HepG2 (cell line): ENCODE measurements around the gene FANCE. TPM values are rescaled to one million over a fixed set of nuclear protein-coding genes. Genes with fewer than 3 reads are reported as not detected.

ENCODE experiments used
- ATF7-NPFF ChIP-seq: sonication (generic); formaldehyde crosslinking; IDR thresholded peaks from 2 replicates; pipeline ENCODE4 v1.8.1; 2023; ENCODE audit warnings: mild to moderate bottlenecking, low read depth, missing genetic modification reagents, moderate library complexity
- FOXA1 ChIP-seq, 2 experiments: fragments of 450-650 bp in 1 of 2; sonication (generic) in 1 of 2; formaldehyde crosslinking in 1 of 2; IDR thresholded peaks; 2 replicates each; pipeline versions ENCODE4 v1.4.0 to v1.6.1; 2016 to 2020; ENCODE audit warnings: missing genetic modification reagents in 1 of 2
- GTF3A ChIP-seq: sonication (generic); formaldehyde crosslinking; conservative IDR thresholded peaks from 2 replicates; pipeline ENCODE4 v1.4.0; 2020; ENCODE audit warnings: mild to moderate bottlenecking, missing genetic modification reagents
- HDAC1 ChIP-seq: sonication (generic); formaldehyde crosslinking; IDR thresholded peaks from 2 replicates; pipeline ENCODE4 v1.5.1; 2020; ENCODE audit warnings: mild to moderate bottlenecking, missing genetic modification reagents
- HNRNPH1 ChIP-seq: fragments of 200-400 bp; formaldehyde crosslinking; optimal IDR thresholded peaks from 2 replicates; pipeline ENCODE3; 2017; ENCODE audit warnings: mild to moderate bottlenecking, low read depth, low read length
- KDM6A ChIP-seq: IDR thresholded peaks from 2 replicates; pipeline ENCODE4 v1.6.1; 2016; ENCODE audit warnings: low read depth
- KLF11 ChIP-seq: IDR thresholded peaks from 2 replicates; pipeline ENCODE4 v1.6.1; 2016; ENCODE audit warnings: missing compliant biosample characterization
- MAF1 ChIP-seq: sonication (generic); formaldehyde crosslinking; IDR thresholded peaks from 2 replicates; pipeline ENCODE4 v1.5.0; 2020; ENCODE audit warnings: missing genetic modification reagents, borderline replicate concordance
- MAFG ChIP-seq: sonication (generic); formaldehyde crosslinking; IDR thresholded peaks from 2 replicates; pipeline ENCODE4 v1.5.1; 2020; ENCODE audit warnings: mild to moderate bottlenecking, missing genetic modification reagents
- PAWR ChIP-seq: sonication (generic); formaldehyde crosslinking; IDR thresholded peaks from 2 replicates; pipeline ENCODE4 v1.4.0; 2020; ENCODE audit warnings: missing genetic modification reagents, mild to moderate bottlenecking, borderline replicate concordance
- ZNF337 ChIP-seq: sonication (generic); formaldehyde crosslinking; IDR thresholded peaks from 2 replicates; pipeline ENCODE4 v1.5.1; 2020; ENCODE audit warnings: missing genetic modification reagents, low read depth, mild to moderate bottlenecking, borderline replicate concordance
- ZNF841 ChIP-seq: sonication (generic); formaldehyde crosslinking; IDR thresholded peaks from 2 replicates; pipeline ENCODE4 v1.8.1; 2023; ENCODE audit warnings: missing genetic modification reagents, borderline replicate concordance
- polyA plus RNA-seq, 8 experiments: library from polyadenylated mRNA; depleted of rRNA in 3 of 8; stranded (reverse) in 7 of 8; unstranded in 1 of 8; fragments of >200 nt; fragmentation: Illumina TruSeq in 4 of 8; extraction: Trizol in 4 of 8; gene quantifications; 2 replicates each; pipeline versions ENCODE4 v1.2.1 to v1.2.3, GENCODE V29; 2011 to 2016; ENCODE audit warnings: low read depth in 4 of 8, missing spikeins in 1 of 8, mixed read lengths in 1 of 8; ENCODE audit not compliant: insufficient read depth in 1 of 8
- total RNA-seq, 5 experiments: library from RNA; depleted of rRNA; stranded (reverse); fragments of >200 nt; fragmentation: Illumina TruSeq; extraction: Trizol; gene quantifications; 2 replicates each; pipeline ENCODE4 v1.2.3, GENCODE V29; 2016; ENCODE audit warnings: low read depth in 1 of 5
- TF ChIP-seq, protein P1 (sequence below): sonication (generic); formaldehyde crosslinking; IDR thresholded peaks from 2 replicates; pipeline ENCODE4 v1.8.0; 2022; ENCODE audit warnings: mild to moderate bottlenecking, missing genetic modification reagents, moderate library complexity
- TF ChIP-seq, protein P2 (sequence below): sonication (generic); formaldehyde crosslinking; IDR thresholded peaks from 2 replicates; pipeline ENCODE4 v1.4.0; 2020; ENCODE audit warnings: low read depth, missing genetic modification reagents
- TF ChIP-seq, protein P3 (sequence below): IDR thresholded peaks from 2 replicates; pipeline ENCODE4 v1.6.1; 2016; ENCODE audit warnings: missing genetic modification reagents, missing compliant biosample characterization
- TF ChIP-seq, protein P4 (sequence below): sonication (generic); formaldehyde crosslinking; IDR thresholded peaks from 2 replicates; pipeline ENCODE4 v1.4.0; 2020; ENCODE audit warnings: missing genetic modification reagents, borderline replicate concordance
- TF ChIP-seq, protein P5 (sequence below): fragments of 450-650 bp; IDR thresholded peaks from 2 replicates; pipeline ENCODE4 v1.6.1; 2016
- TF ChIP-seq, protein P6 (sequence below): sonication (generic); formaldehyde crosslinking; conservative IDR thresholded peaks from 2 replicates; pipeline ENCODE4 v1.4.0; 2020; ENCODE audit warnings: missing genetic modification reagents

The FANCE gene
- total and polyA plus RNA-seq, 2 of the 13 experiments (the other 11 are each of a cell fraction or from before 2014, with no cell fraction given) = 7.1 to 11.2 TPM

DNA sequence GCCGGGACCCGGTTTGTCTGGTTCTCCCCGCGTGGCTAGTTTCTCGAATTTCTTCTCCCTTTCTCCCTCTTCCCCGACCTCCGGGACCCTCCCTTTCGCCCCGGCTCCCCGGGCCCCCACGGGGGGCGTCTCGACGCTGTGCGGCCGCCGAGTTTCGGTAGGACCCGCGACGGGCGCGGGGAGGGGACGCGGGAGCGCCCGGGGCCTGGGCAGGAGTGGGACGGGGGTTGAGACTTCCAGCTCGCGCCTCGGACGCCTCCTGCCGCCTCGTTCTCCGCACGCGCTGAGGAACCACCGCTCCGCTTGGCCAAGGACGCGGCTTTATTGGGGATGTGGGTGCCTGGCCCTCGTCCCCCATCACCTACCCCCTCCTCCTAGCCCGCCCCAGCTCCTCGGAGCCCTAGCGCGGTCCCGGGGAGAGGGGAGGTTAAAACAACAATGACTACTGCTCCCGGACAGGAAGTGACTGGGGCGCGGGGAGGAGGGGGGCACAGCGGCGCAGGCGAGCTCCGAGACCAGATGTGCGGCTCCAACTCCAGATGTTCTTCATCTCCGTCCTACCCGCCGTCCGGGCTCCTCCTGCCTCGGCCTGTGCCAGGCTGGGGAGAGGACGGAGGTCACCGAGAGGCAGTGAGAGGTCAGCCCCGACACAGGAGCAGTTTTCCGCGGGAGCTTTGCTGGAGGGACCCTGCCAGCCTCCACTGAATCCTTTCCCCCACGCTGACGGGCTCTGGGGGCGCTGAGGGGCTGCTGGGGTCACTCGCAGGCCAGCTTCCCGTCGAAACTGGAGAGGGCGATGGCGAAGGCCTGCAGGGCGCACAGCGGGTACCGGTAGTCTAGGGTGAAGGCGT, 45.7 kb downstream of the FANCE start (continued):
- TF ChIP-seq ZNF841 (CRISPR knock-in tag) = no peak
- no peak for TF ChIP-seq KDM6A (CRISPR knock-in tag)
- no peak for TF ChIP-seq HDAC1 (CRISPR knock-in tag)
- TF ChIP-seq FOXA1 (IDR thresholded peaks at IDR 0.05) = no peak
- TF ChIP-seq FOXA1 (CRISPR knock-in tag; IDR thresholded peaks at IDR 0.05) = 0 out of 2 replicates have a peak, but pooled peaks have one; percentile 8
- TF ChIP-seq, protein P1, sequence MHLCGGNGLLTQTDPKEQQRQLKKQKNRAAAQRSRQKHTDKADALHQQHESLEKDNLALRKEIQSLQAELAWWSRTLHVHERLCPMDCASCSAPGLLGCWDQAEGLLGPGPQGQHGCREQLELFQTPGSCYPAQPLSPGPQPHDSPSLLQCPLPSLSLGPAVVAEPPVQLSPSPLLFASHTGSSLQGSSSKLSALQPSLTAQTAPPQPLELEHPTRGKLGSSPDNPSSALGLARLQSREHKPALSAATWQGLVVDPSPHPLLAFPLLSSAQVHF = peak; percentile 95
- no peak for TF ChIP-seq HNRNPH1
- TF ChIP-seq MAF1 (CRISPR knock-in tag) = 0 out of 2 replicates have a peak, but pooled peaks have one; percentile 31
- 0 out of 2 replicates have a peak, but pooled peaks have one; percentile 35 for TF ChIP-seq KLF11 (CRISPR knock-in tag)
- peak; percentile 82 for TF ChIP-seq ATF7-NPFF (CRISPR knock-in tag)
- TF ChIP-seq PAWR = no peak
- TF ChIP-seq, protein P2, sequence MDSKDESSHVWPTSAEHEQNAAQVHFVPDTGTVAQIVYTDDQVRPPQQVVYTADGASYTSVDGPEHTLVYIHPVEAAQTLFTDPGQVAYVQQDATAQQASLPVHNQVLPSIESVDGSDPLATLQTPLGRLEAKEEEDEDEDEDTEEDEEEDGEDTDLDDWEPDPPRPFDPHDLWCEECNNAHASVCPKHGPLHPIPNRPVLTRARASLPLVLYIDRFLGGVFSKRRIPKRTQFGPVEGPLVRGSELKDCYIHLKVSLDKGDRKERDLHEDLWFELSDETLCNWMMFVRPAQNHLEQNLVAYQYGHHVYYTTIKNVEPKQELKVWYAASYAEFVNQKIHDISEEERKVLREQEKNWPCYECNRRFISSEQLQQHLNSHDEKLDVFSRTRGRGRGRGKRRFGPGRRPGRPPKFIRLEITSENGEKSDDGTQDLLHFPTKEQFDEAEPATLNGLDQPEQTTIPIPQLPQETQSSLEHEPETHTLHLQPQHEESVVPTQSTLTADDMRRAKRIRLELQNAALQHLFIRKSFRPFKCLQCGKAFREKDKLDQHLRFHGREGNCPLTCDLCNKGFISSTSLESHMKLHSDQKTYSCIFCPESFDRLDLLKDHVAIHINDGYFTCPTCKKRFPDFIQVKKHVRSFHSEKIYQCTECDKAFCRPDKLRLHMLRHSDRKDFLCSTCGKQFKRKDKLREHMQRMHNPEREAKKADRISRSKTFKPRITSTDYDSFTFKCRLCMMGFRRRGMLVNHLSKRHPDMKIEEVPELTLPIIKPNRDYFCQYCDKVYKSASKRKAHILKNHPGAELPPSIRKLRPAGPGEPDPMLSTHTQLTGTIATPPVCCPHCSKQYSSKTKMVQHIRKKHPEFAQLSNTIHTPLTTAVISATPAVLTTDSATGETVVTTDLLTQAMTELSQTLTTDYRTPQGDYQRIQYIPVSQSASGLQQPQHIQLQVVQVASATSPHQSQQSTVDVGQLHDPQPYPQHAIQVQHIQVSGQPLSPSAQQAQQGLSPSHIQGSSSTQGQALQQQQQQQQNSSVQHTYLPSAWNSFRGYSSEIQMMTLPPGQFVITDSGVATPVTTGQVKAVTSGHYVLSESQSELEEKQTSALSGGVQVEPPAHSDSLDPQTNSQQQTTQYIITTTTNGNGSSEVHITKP (CRISPR knock-in tag) = 0 out of 2 replicates have a peak, but pooled peaks have one; percentile 53
- no peak for TF ChIP-seq MAFG
- TF ChIP-seq, protein P3, sequence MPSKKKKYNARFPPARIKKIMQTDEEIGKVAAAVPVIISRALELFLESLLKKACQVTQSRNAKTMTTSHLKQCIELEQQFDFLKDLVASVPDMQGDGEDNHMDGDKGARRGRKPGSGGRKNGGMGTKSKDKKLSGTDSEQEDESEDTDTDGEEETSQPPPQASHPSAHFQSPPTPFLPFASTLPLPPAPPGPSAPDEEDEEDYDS (CRISPR knock-in tag) = peak; percentile 24; the same call in 1 of the 2 replicates
- TF ChIP-seq, protein P4, sequence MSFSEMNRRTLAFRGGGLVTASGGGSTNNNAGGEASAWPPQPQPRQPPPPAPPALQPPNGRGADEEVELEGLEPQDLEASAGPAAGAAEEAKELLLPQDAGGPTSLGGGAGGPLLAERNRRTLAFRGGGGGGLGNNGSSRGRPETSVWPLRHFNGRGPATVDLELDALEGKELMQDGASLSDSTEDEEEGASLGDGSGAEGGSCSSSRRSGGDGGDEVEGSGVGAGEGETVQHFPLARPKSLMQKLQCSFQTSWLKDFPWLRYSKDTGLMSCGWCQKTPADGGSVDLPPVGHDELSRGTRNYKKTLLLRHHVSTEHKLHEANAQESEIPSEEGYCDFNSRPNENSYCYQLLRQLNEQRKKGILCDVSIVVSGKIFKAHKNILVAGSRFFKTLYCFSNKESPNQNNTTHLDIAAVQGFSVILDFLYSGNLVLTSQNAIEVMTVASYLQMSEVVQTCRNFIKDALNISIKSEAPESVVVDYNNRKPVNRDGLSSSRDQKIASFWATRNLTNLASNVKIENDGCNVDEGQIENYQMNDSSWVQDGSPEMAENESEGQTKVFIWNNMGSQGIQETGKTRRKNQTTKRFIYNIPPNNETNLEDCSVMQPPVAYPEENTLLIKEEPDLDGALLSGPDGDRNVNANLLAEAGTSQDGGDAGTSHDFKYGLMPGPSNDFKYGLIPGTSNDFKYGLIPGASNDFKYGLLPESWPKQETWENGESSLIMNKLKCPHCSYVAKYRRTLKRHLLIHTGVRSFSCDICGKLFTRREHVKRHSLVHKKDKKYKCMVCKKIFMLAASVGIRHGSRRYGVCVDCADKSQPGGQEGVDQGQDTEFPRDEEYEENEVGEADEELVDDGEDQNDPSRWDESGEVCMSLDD (CRISPR knock-in tag) = peak; percentile 82; the same call in 1 of the 2 replicates
- no peak for TF ChIP-seq ZNF337 (CRISPR knock-in tag)
- TF ChIP-seq, protein P5, sequence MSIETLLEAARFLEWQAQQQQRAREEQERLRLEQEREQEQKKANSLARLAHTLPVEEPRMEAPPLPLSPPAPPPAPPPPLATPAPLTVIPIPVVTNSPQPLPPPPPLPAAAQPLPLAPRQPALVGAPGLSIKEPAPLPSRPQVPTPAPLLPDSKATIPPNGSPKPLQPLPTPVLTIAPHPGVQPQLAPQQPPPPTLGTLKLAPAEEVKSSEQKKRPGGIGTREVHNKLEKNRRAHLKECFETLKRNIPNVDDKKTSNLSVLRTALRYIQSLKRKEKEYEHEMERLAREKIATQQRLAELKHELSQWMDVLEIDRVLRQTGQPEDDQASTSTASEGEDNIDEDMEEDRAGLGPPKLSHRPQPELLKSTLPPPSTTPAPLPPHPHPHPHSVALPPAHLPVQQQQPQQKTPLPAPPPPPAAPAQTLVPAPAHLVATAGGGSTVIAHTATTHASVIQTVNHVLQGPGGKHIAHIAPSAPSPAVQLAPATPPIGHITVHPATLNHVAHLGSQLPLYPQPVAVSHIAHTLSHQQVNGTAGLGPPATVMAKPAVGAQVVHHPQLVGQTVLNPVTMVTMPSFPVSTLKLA = no peak
- TF ChIP-seq GTF3A (CRISPR knock-in tag) = no peak
- TF ChIP-seq, protein P6, sequence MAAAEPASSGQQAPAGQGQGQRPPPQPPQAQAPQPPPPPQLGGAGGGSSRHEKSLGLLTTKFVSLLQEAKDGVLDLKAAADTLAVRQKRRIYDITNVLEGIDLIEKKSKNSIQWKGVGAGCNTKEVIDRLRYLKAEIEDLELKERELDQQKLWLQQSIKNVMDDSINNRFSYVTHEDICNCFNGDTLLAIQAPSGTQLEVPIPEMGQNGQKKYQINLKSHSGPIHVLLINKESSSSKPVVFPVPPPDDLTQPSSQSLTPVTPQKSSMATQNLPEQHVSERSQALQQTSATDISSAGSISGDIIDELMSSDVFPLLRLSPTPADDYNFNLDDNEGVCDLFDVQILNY (CRISPR knock-in tag) = no peak
